Hepatic stellate cell (primary cell): ENCODE measurements around the gene CES5A.
"Not testable (repeated sequence)": the region's sequence is repeated elsewhere in the genome, so short reads cannot be mapped to it uniquely, and the experiment has no call there.

Source experiments
- DNase-seq: peaks from one replicate; pipeline ENCODE4 v3.0.0; 2011; ENCODE audit warnings: low spot score

Gene CES5A

DNA sequence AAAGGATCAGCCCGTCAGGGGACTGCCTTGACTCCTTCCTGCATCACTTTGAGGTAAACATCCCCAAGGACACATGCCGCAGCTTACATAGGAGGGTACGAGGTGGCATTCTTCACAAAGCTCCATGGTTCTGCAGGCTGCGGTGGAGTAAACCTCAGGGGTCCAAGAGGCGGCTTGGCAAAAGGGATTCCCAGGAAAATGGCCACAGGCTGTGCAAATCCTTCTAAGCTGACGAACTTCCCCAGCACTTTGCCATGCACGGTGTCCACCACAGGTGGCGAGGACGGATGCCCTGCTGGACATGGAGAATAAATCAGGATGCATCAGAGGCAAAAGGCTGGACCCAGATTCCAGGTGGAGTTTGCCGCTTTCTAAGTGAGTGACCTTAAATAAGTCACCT lies 46.5 kb downstream of the CES5A start:
- no peak for DNase-seq

DNA sequence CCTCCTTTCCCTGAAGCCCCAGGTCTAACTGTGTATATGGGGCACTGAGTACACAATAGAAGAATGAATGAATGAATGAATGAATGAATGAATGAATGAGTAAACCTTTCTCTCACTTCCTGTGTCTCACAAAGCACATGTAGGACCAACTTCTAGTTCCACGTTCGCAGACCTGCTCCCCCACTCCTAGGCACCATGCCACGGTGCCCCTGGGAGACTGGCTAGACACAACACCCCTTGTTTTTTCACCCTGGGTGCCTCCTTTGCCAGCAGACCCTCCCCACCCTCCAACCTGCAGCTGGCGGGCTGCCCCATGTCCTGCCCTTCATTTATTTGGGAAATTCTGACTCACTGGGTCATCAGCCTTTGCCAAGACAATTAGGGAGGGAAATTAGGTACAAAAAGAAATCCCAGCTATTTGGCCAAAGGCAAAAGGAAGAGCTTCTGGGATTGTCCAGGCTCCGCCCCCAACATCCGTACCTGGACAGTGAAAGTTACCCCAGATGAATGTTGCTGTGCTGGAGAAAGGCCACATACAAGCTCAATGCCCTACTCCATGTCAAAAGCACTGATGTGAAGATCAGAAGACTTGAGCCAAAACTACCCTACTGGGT lies 50.0 kb downstream of the CES5A start:
- DNase-seq, result no peak

DNA sequence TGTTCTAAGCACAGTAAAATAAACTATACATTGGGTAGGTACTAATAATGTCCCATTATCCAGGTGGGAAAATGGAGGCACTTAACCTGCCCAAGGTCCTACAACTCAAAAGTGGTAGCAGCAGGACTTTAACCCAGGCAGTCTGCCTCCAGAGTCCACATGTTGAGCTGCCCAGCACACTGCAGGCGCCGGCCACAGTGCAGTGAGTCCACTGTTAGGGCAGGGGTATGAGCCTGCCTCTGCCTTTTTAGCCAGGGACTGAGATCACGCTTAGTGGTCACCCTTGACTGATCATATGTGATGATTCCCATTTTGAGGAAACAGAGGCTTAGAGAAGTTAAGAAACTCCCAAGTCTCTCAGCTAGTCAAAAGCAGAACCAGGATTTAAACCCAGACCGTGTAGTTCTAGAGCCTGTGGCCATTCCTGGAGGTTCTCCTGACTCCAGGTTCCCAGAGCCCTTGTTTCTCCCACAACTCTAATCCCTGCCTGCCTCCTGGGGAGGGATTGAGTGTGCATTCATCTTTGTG lies 50.6 kb downstream of the CES5A start:
- DNase-seq, result no peak

DNA sequence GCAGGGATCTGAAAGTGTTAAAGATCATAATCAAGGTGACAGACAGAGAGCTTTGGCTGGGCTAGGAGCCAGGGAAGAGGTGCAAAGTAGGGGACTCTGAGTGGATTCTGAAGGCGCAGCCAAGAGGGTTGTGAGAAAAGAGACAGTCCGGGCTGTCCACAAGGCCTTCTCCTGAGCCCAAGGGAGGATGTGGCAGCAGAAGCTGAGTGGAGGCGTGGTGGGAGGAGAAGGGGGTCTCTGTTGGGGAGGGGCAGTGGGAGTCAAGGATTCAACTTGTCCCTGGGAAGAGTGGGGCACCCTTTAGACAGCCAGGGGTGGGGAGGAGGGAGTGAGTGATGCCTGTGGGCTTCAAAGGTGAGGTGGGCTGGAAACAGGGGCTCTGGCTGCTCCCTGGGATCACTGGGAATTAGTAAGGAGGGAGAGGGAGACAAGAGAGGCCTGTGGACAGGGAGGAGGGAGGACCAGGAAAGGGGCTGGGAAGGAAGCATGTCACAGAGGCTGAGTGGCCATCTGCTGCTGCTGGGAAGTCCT lies 52.8 kb downstream of the CES5A start:
- no peak for DNase-seq

DNA sequence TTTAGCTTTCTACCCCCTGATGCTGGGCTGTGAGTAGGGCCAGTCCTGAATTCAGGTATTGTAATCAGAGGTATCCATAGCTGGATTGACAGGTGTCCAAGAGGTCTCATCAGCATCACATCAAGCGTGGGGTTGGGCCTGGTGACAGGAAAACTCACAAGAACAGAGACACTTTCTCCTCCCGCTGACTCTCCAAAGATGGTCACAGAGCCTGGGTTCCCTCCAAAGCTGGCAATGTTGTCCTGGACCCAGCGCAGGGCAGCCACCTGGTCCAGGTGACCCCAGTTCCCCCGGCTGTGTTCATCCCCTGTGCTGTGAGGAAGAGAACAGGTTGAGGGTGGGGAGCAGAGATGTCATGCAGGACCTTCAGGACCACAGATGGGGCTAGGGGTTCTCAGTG lies 54.0 kb downstream of the CES5A start:
- DNase-seq, result no peak

DNA sequence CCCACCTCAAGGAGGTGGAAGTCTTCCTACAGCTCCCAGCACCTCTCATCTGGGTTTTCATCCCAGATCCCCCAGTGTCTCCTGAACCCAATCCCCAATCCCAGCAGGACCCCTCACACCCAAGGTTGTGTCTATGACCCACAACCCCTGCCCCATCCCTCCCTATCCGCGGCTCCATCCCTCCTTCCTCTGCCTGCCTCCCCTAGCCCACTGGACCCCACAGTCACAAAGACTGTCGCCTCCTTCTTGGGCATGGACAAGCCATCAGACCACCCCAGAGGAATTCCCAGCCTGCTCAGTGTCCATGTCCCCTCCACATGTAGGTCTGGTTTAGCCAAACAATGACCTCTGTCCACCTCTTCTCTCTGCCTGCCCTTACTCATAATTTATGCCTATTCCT lies 54.6 kb downstream of the CES5A start:
- no peak for DNase-seq

DNA sequence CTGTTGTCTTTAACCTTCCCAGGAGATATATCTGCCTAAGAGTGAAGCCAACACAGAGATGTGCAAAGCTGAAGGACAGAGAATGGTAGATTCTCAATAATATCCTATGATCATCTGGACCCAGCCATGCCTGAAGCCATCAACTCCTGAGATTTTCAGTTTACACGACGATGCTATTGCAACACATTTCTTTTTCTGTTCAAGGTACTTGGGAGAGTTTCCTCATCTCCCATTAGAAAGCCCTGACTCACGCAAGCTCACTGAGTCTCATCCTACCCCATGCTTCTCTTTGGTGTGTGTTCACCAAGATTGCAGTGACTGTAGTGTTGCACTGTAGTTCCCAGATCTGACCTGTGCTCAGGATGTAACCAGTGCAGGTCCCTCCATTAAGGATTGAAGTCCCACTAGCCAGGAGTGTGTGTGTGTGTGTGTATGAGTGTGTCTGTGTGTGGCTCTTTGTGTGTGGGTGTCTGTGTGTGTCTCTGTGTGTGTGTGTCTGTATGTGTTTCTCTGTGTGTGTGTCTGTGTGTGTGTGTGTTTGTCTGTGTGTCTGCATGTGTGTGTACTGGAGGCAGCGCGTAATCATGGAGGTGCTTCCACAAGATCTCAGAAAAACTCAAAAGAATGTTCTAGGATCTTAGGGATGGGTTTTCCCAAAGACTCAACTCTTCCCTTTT lies 57.8 kb downstream of the CES5A start:
- no peak for DNase-seq

DNA sequence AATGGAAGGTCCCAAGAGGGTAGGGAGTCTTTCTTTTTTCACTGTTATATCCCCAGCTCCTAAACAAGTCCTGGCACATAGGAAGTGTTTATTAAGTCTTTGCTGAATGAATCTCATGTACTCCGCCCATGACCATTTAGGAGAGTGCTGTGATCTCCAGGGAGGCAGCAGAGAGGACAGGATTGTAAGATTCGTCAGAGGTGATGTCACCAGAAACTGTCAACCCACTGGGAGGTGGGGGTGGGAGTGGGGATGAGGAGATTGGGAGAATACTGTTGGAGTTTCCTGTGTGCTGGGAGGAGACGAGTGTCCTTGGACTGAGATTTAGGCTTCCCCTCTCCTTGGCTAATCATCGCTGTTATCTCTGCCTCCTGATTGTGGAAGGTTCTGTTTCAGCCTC lies 59.0 kb downstream of the CES5A start:
- DNase-seq, result not testable (repeated sequence)

DNA sequence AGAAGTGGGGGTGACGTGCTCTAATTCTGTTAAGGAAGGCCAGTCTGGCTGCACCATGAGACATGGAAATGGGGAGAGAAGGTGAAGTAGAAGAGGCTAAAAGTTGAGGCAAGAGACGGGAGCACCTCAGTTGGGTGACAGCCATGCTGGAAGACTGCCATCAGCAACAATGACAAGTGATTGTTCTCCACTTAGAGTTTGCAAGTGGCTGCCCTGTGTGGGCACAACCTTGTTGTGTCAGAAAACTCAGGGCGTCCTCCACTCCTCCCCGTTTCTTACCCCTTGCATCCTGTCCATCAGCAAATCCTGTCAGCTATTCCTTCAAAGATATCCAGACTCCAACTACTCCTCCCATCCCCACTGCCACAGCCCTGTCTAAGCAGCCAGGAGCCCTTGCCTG lies 59.9 kb downstream of the CES5A start:
- no peak for DNase-seq

DNA sequence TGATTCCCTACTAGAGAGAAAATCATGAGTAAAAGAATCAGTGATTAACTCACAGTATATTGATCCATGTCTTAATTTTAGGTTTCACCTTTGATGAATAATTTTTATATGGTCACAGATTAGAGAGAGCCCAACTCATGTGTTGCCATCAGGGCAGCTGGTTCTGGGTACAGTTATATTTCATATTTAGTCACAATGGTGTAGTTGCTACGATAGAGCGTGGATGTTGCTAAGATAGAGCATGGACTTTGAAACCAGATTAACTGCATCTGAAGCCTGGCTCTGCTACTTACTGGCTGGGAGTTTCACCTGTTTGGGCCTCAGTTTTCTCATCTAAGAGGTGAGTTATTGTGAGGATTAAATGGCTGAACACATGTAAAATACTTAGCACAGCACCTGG lies 61.0 kb downstream of the CES5A start:
- DNase-seq, result not testable (repeated sequence)

DNA sequence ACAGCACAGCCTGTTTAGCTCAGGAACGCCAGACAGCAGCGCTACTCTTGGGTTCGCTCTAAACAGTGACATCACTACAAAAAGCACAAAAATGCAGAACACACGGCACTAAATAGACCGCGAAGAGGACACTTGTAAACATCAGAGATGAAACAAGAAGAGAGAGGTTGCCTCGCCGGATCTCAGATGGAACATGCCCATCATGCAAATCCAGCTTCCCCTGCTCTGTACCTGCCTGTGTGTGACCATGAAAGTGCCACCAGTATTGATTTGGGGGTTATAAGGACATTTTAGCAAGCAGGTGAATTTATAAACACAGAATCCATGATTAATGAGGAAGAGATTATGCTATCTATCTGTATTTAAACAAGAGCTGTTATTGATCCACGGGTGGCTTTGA lies 61.4 kb downstream of the CES5A start:
- DNase-seq, result not testable (repeated sequence)

DNA sequence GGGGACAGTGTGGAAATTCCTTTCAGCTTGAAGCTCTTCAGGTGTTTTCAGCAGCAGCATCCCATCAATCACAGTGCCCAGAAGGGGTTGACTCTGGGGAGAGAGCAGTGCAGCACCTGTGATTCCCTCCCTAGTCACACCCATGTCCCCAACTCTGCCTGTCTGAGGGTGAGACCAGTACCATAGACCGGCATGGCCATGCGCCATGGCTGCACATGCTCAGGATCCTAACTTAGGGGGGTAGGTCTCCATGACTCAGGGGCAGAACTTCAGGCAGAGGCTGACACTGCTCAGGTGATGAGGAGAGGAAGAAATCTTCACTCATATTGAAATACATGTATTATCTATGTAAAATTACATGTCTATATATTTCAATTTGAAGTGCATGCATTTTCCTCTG lies 62.2 kb downstream of the CES5A start:
- DNase-seq, result no peak

DNA sequence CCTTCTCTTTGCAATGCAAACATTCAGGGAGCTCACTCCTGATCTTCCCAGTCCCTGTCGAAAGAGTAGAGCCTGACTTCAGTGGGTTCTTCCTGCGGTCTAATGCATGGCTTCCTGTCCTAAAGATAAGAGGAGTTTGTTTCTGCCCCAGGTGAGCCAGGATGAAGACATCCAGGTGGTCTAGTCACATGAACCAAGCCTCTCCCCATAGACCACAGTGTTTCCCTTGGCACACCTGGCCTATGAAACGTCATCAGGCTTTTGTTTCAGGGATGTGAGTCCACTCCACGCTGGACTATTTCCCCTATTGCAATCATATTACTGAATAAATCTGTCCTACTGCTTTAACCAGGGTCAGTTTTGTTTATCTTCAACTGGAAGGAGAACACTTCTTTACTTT lies 63.4 kb downstream of the CES5A start:
- DNase-seq, result no peak

DNA sequence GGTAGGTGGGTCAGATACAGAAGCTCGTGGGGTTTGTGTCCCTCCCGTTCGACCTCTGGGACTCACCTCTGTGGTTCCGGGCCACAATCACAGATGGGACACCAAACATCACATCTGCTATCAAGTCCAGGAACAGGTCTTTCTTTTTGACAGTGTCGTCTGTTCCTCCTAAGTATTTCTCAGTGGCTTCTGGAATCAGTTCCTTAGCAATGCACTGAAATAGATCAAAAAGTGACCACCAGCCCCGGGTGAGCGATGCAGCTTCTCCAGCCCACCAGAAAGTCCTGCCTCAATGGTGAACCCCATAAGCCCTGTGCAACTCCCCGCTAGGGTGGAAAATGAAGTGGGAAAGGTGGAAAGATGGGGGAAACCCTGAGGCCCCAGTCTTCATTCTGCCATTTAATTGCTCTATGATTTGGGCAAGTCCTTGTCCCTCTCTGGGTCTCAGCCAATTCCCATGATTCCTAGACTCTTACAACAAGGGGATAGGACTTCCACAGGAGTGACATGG lies 64.7 kb downstream of the CES5A start:
- DNase-seq, result no peak

DNA sequence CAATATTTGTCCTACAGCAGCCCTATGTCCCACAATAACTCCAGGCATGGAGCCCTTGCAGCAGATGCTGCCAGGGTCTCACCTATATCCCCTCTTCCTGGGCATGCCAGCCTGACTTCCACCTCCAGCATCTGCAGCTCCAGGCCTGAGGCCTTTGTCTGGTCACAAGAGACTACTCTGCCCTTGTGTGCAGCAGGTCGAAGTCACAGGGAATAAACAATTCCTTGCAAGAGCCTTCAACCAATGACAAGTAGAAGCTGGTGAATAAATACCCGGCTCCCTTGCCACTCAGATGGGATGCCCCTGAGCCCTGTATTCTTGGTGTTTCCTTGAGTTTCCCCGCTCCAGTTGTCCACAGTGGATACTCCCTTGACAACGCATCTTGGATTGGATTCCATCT lies 65.3 kb downstream of the CES5A start:
- DNase-seq, result no peak

DNA sequence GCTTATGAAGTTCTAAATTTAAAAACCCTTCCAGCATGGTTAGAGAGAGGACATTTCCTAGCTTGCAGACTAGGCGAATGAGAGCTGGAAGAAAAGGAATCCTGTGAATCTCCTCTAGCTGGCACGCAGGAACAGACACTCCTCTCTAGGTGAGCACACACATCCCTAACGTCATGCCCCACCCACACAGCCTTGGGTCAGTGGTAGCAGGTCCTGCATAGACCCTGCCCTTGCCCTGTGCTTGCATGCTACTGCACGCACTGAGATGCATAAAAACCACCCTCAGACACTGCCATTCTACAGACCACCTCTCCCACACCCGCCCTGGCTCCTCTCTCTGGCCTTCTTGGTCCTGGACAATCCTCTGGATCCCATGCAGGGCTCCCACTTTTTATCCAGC lies 65.8 kb downstream of the CES5A start:
- DNase-seq, result no peak

DNA sequence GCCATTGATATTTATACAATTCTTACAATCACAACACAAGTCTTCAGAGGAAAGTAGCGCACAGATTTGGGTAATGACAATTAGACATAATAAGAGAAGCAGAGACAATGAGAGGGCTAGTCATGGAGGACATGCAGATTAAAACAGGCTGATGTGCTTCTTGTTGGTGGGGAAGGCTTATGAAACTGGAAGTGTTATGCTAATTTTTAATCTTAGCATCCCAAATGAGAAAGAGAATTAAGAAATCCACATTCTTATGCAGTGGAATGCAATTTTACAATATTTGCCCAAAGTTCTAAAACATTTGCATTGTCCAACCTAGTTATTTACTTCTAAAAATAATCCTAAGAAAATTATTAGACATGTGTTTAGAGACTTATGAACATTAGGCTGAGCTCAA lies 66.9 kb downstream of the CES5A start:
- not testable (repeated sequence) for DNase-seq

DNA sequence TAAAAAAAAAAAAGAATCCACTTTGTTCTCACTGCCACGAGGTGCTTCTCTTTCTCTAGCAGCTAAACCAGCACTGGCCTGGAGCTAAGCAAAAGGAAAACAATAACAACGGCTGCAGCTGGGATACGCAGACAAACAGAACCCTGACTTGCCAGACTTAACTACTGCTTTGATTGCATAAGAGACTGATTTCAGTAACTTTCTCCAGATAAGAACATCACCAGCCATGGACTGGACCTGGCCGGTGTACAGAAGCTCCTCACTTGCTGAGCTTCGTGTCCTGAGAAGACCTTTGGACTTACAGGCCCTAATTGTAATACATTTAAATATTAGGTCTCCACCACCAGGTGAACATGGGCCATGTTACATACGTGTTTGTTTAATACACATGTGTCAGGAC lies 70.1 kb downstream of the CES5A start:
- not testable (repeated sequence) for DNase-seq

DNA sequence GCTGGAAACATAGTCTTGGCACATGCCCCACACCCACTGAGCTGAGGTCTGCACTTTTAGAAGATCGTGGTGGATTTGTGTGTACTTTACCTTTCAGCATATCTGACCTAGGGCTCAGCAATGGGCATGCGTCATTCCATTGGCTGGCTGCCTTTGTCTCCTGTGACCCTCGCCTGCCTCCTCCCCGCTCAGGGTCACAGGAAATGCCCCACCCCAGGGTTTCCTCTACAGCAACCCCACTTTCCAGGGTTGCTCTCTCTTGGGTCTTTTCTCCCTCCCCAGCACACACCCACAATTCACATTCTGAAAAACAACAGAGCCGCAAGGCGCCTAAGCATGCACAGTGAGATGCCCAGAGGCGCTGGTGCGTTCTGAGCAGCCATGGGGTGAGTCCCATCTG lies 71.5 kb downstream of the CES5A start:
- not testable (repeated sequence) for DNase-seq
